ENCODE results near the gene ERH. TPM values are rescaled to one million over a fixed set of nuclear protein-coding genes. Genes with fewer than 3 reads are reported as not detected.

Gene ERH
- total and polyA plus RNA-seq, 10 of the 15 experiments (the other 5 are each of a cell fraction or from before 2014, with no cell fraction given), result 255 to 852 (median 382) TPM

DNA sequence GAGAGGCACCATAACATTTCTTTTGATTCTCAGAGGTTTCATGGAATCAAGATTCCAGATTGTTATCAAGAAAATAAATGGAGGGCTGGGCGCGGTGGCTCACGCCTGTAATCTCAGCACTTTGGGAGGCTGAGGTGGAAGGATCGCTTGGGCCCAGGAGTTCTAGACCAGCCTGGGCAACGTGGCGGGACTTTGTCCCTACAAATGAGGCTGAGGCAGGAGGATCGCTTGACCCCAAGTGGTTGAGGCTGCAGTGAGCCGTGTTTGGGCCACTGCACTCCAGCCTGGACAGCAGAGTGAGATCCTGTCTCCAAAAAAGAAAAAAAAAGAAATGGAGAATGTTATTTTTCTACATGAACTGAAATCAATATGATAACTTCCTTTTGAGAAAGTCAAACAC, 1.7 kb upstream of the ERH start:
- H3K9me3 ChIP-seq (replicated peaks; ENCODE audit: control insufficient read depth, insufficient read depth, low read length), result peaks cover 3% of the 10 kb centered on the region; the same call in 2 of the 3 replicates
- peak overlapping the region; percentile 98 for H3K4me3 ChIP-seq
- H3K27ac ChIP-seq (ENCODE audit: control insufficient read depth, insufficient read depth), result no peak overlapping the region
- peaks cover 91% of the 10 kb centered on the region for H3K79me2 ChIP-seq (ENCODE audit: control insufficient read depth, insufficient read depth, low read length)
- POLR2A ChIA-PET, result interaction anchor here (0.5 to 7.1 kb wide), 3 partner anchors 9 to 45 kb away, joined by 3 to 100 read pairs (median 3); no protein-coding TSS in a partner anchor
- SMC1A ChIA-PET (ENCODE audit: uncharacterized antibody, unreplicated experiment), result interaction anchor here (0.6 to 3.4 kb wide), 4 partner anchors 9 to 69 kb away, joined by 3 to 15 read pairs (median 6); no protein-coding TSS in a partner anchor
- no peak for DNase-seq (ENCODE audit: low read depth, low spot score)
- H3K4me2 ChIP-seq (ENCODE audit: control insufficient read depth, insufficient read depth), result peak overlapping the region; percentile 96
- ATAC-seq, result no peak
- FAIRE-seq, result no peak
- 89% methylated on average over 8 of the region's 8 CpGs for WGBS (ENCODE audit: insufficient coverage, insufficient replicate concordance, low lambda C conversion rate, missing lambda C conversion rate)
- RAD21 ChIA-PET (ENCODE audit: unreplicated experiment), result interaction anchor here (1.3 to 11.7 kb wide), 4 partner anchors 16 to 60 kb away, joined by 3 to 143 read pairs (median 11); no protein-coding TSS in a partner anchor
- peak overlapping the region; percentile 98; the same call in 1 of the 2 replicates for H3K9ac ChIP-seq (ENCODE audit: control insufficient read depth, insufficient read depth, low read length)
- intact Hi-C loops (cut with micrococcal nuclease; ENCODE audit: unreplicated experiment) (loop anchor here (2.0 to 10.0 kb wide), 2 partner anchors 43 to 215 kb away; partner anchors contain the start of gene SUSD6), in situ Hi-C loops (cut with MboI) (no loop called here)
- H3K36me3 ChIP-seq (ENCODE audit: control insufficient read depth in 2 of 2, insufficient read depth in 2 of 2, low read length in 1 of 2), result peaks cover 0 to 10% of the 10 kb centered on the region in 2 experiments; a peak in 1 of 4 replicates
- no TSS peak for BruUV-seq (replicated peaks)
- no peaks in the 10 kb centered on the region for H3K27me3 ChIP-seq (replicated peaks in 1 of 2; ENCODE audit: control insufficient read depth in 2 of 2, insufficient read depth in 2 of 2, low read length in 1 of 2)
- H2AFZ ChIP-seq (ENCODE audit: control insufficient read depth, low read depth, low read length), result no peak overlapping the region
- H3K4me1 ChIP-seq (ENCODE audit: control insufficient read depth, insufficient read depth, low read length), result peaks cover 6% of the 10 kb centered on the region
- CTCF ChIA-PET, result interaction anchor here (2.7 kb wide), 1 partner anchor 60 kb away, joined by 12 read pairs; no protein-coding TSS in a partner anchor
- no peak for TF ChIP-seq BRCA1 (IDR thresholded peaks at IDR 0.05; ENCODE audit: low read depth, low read length)
- TF ChIP-seq, protein P1, sequence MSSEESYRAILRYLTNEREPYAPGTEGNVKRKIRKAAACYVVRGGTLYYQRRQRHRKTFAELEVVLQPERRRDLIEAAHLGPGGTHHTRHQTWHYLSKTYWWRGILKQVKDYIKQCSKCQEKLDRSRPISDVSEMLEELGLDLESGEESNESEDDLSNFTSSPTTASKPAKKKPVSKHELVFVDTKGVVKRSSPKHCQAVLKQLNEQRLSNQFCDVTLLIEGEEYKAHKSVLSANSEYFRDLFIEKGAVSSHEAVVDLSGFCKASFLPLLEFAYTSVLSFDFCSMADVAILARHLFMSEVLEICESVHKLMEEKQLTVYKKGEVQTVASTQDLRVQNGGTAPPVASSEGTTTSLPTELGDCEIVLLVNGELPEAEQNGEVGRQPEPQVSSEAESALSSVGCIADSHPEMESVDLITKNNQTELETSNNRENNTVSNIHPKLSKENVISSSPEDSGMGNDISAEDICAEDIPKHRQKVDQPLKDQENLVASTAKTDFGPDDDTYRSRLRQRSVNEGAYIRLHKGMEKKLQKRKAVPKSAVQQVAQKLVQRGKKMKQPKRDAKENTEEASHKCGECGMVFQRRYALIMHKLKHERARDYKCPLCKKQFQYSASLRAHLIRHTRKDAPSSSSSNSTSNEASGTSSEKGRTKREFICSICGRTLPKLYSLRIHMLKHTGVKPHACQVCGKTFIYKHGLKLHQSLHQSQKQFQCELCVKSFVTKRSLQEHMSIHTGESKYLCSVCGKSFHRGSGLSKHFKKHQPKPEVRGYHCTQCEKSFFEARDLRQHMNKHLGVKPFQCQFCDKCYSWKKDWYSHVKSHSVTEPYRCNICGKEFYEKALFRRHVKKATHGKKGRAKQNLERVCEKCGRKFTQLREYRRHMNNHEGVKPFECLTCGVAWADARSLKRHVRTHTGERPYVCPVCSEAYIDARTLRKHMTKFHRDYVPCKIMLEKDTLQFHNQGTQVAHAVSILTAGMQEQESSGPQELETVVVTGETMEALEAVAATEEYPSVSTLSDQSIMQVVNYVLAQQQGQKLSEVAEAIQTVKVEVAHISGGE (CRISPR knock-in tag; IDR thresholded peaks at IDR 0.05), result no peak
- TF ChIP-seq GABPA (IDR thresholded peaks at IDR 0.05; ENCODE audit: low read depth), result no peak
- TF ChIP-seq, protein P2, sequence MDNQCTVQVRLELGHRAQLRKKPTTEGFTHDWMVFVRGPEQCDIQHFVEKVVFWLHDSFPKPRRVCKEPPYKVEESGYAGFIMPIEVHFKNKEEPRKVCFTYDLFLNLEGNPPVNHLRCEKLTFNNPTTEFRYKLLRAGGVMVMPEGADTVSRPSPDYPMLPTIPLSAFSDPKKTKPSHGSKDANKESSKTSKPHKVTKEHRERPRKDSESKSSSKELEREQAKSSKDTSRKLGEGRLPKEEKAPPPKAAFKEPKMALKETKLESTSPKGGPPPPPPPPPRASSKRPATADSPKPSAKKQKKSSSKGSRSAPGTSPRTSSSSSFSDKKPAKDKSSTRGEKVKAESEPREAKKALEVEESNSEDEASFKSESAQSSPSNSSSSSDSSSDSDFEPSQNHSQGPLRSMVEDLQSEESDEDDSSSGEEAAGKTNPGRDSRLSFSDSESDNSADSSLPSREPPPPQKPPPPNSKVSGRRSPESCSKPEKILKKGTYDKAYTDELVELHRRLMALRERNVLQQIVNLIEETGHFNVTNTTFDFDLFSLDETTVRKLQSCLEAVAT (IDR thresholded peaks at IDR 0.05), result peak; percentile 94
- H4K20me1 ChIP-seq (ENCODE audit: control insufficient read depth, insufficient read depth), result no peaks in the 10 kb centered on the region
